Measurements from ENCODE around the gene SLC1A3. TPM values are rescaled to one million over a fixed set of nuclear protein-coding genes. Genes with fewer than 3 reads are reported as not detected.

Gene SLC1A3
- total RNA-seq, 1 donor from 2014 or later: 1.3 TPM

- TF ChIP-seq CTCF (conservative IDR thresholded peaks at IDR 0.05; ENCODE audit: low read depth, low read length): no peak
- no peak overlapping the region for H3K4me3 ChIP-seq (ENCODE audit: low read depth, low read length)
- DNase-seq (ENCODE audit: low read depth): no peak
Measured at GRCh38 chr5:36666986-36667385, 60.6 kb downstream of the SLC1A3 start.

- no peak overlapping the region for H3K4me3 ChIP-seq (ENCODE audit: low read depth, low read length)
- no peak for TF ChIP-seq CTCF (conservative IDR thresholded peaks at IDR 0.05; ENCODE audit: low read depth, low read length)
- DNase-seq (ENCODE audit: low read depth): no peak
Measured at GRCh38 chr5:36667824-36668223, 61.4 kb downstream of the SLC1A3 start.

GRCh38 chr5:36669015-36669651 is 62.7 kb downstream of the SLC1A3 start:
- no peak for DNase-seq (ENCODE audit: low read depth)
- TF ChIP-seq CTCF (conservative IDR thresholded peaks at IDR 0.05; ENCODE audit: low read depth, low read length): no peak
- H3K4me3 ChIP-seq (ENCODE audit: low read depth, low read length): no peak overlapping the region

- H3K4me3 ChIP-seq (ENCODE audit: low read depth, low read length): no peak overlapping the region
- no peak for DNase-seq (ENCODE audit: low read depth)
Measured at GRCh38 chr5:36670548-36670947, 64.1 kb downstream of the SLC1A3 start.

GRCh38 chr5:36675282-36675681 is 68.9 kb downstream of the SLC1A3 start:
- no peak for DNase-seq (ENCODE audit: low read depth)
- TF ChIP-seq CTCF (conservative IDR thresholded peaks at IDR 0.05; ENCODE audit: low read depth, low read length): no peak
- H3K4me3 ChIP-seq (ENCODE audit: low read depth, low read length): no peak overlapping the region

More at GRCh38 chr5:36670548-36670947, 64.1 kb downstream of the SLC1A3 start:
- no peak for TF ChIP-seq CTCF (conservative IDR thresholded peaks at IDR 0.05; ENCODE audit: low read depth, low read length)

DNA sequence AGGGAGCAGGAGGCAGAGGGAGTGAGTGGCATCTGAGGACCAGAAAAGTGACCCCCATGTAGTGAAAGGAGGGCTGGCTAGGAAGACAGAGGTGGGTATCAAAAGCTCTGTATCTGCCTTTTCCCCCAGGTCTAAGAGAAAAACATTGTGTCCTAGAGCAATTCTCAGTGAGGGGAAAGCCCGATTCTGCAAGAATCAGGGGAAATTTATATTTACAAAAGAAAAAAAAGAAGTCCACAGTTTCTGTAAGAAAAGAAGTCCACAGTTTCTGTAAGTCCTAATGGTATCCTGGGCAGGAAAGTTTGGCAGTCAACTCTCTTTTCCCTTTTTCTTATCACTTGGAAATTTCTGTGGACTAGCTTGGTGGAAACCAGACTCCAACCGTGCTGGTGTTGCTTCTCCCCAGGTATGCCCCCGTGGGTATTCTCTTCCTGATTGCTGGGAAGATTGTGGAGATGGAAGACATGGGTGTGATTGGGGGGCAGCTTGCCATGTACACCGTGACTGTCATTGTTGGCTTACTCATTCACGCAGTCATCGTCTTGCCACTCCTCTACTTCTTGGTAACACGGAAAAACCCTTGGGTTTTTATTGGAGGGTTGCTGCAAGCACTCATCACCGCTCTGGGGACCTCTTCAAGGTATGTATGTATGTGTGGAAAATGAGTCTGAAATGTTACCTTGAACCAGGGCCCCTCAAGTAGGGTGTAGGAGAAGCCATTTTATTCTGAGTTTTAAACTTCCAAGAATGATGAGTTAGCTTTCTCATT is 73.0 kb downstream of the SLC1A3 start:
- DNase-seq (ENCODE audit: low read depth): no peak
- H3K4me3 ChIP-seq (ENCODE audit: low read depth, low read length): no peak overlapping the region
- no peak for TF ChIP-seq CTCF (conservative IDR thresholded peaks at IDR 0.05; ENCODE audit: low read depth, low read length)
